Spleen (tissue), 11 donors: ENCODE measurements around the gene PI16. TPM values are rescaled to one million over a fixed set of nuclear protein-coding genes. Genes with fewer than 3 reads are reported as not detected.

Source experiments
- DNase-seq: peaks from one replicate; pipeline ENCODE4 v3.0.0-alpha.2; 2020
- H3K27ac ChIP-seq, 8 donors: fragments of 200-600 bp; sonication (generic) in 7 of 8; 1 replicate in 4 of 8; 2 replicates in 4 of 8; pipeline versions ENCODE4 v1.5.0 to v1.8.0; 2016 to 2021; ENCODE audit warnings: inconsistent platforms in 4 of 8, mild to moderate bottlenecking in 4 of 8, moderate library complexity in 1 of 8
- H3K27me3 ChIP-seq, 7 donors: fragments of 200-600 bp; sonication (generic) in 6 of 7; replicated peaks in 1 of 7; 1 replicate in 4 of 7; 2 replicates in 3 of 7; pipeline versions ENCODE4 v1.5.0 to v1.8.0; 2016 to 2021; ENCODE audit warnings: inconsistent platforms in 3 of 7, mild to moderate bottlenecking in 1 of 7
- H3K36me3 ChIP-seq, 6 donors: fragments of 200-600 bp; sonication (generic) in 5 of 6; 1 replicate in 4 of 6; 2 replicates in 2 of 6; pipeline versions ENCODE4 v1.5.0 to v1.8.0; 2016 to 2021; ENCODE audit warnings: inconsistent platforms in 2 of 6
- H3K4me1 ChIP-seq, 6 donors: fragments of 200-600 bp; sonication (generic) in 5 of 6; 1 replicate in 3 of 6; 2 replicates in 3 of 6; pipeline versions ENCODE4 v1.5.0 to v1.8.0; 2016 to 2021; ENCODE audit warnings: inconsistent platforms in 3 of 6
- H3K4me3 ChIP-seq, 8 donors: fragments of 200-600 bp; sonication (generic) in 7 of 8; 1 replicate in 4 of 8; 2 replicates in 4 of 8; pipeline versions ENCODE4 v1.5.0 to v1.8.0; 2016 to 2021; ENCODE audit warnings: inconsistent platforms in 4 of 8, mild to moderate bottlenecking in 4 of 8, moderate library complexity in 2 of 8
- H3K9me3 ChIP-seq, 8 donors: fragments of 200-600 bp; sonication (generic) in 7 of 8; 1 replicate in 4 of 8; 2 replicates in 4 of 8; pipeline versions ENCODE4 v1.5.0 to v1.8.0; 2016 to 2021; ENCODE audit warnings: inconsistent platforms in 4 of 8
- POLR2A ChIP-seq, 3 donors: fragments of 450-650 bp; IDR thresholded peaks; one replicate each; pipeline ENCODE4 v1.5.1; 2017; ENCODE audit warnings: antibody characterized with exemption in 3 of 3, mild to moderate bottlenecking in 1 of 3
- POLR2AphosphoS5 ChIP-seq, 3 donors: sonication (generic); formaldehyde crosslinking; IDR thresholded peaks; one replicate each; pipeline ENCODE4 v1.5.1; 2017; ENCODE audit warnings: antibody characterized with exemption in 3 of 3
- WGBS, 5 donors: extraction: QIAGEN DNeasy Blood & Tissue Kit in 3 of 5; methylation state at CpG; one replicate each; pipeline versions ENCODE4 v1.1.5 to v1.1.7; 2013 to 2018; 5-methylcytosine and 5-hydroxymethylcytosine counted together
- intact Hi-C: fragments of 100-400 bp; cut with DNase I; formaldehyde crosslinking; loops from one replicate; pipeline ENCODE4 v1.15.0; 2023; ENCODE audit warnings: low total_unique reads
- polyA plus RNA-seq, 3 donors: library from polyadenylated mRNA; stranded (reverse); fragments of 200-250 nt; gene quantifications; one replicate each; pipeline ENCODE4 v1.2.1, GENCODE V29; 2013
- total RNA-seq, 7 donors: library from RNA; depleted of rRNA in 3 of 7; stranded (reverse); fragments of >200 nt in 3 of 7; fragmentation: NEBNext Ultra II Directional in 4 of 7; extraction: Animal tissue kit (Norgen Biotek cat#: 25700) in 4 of 7; gene quantifications; one replicate each; pipeline versions ENCODE4 v1.1.0 to v1.2.1, GENCODE V29; 2016 to 2021
- TF ChIP-seq, protein P1 (sequence below), 11 experiments: fragments of 200-600 bp in 7 of 11; fragments of 450-650 bp in 4 of 11; sonication (generic) in 4 of 11; IDR thresholded peaks in 8 of 11; conservative IDR thresholded peaks in 3 of 11; 1 replicate in 7 of 11; 2 replicates in 4 of 11; pipeline versions ENCODE4 v1.4.0 to v1.8.0; 2016 to 2021; ENCODE audit warnings: antibody characterized with exemption in 11 of 11, inconsistent platforms in 4 of 11, mild to moderate bottlenecking in 1 of 11
- donor health status: healthy with polysubstance abuse.
- donor health status: DM: no; HTN: no; CAD: no; lungs with moderate emphysema.
- donor health status: DM: no; HTN: no; CAD: no.
- donor health status: Bipolar disorder and iron deficiency.
- donor health status: healthy.
- donor health status: DM: no; HTN: no; CAD: no.
- donor health status: DM: yes; HTN: yes; CAD: no.

Gene PI16
- total and polyA plus RNA-seq, 10 donors, result 0.94 to 7.3 (median 1.6) TPM; not detected in 1

DNA sequence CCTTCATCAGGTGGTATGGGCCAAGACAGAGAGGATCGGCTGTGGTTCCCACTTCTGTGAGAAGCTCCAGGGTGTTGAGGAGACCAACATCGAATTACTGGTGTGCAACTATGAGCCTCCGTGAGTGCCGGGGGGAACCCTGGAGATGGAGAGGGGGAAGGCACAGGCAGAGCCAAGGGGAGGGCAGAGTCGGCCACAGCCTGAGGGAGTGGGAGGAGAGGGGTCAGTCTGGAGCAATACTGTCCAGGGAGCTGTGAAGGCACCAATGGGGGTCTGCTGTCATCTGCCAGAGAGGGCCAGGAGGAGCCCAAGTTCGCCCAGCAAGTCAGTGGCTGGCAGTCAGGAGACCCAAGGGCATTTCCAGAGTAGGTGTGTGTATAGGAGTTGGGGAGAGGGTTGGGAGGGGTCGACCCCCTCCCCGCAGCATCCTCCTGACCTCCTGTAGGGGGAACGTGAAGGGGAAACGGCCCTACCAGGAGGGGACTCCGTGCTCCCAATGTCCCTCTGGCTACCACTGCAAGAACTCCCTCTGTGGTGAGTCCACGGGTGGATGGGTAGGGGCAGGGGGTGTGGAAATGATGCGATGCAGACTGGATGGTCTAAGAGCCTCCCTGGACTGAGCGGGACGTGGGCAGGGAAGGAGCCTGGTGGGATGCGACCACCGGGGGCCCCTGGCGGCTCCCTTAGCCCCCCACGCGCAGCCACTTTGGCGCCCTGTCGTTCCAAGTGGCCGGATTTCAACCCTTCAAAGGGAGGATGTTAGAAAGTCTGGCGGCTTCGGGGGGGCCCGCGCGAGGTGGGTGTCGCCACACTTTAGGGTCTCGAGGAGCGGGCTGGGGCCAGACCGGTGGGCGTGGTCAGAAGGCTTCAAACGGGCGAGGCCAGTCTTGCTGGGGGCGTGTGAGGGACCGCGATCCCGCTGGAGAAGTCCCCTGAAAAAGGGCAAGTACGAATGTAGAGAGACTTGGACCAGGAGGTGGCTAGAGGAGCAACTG, 7.2 kb downstream of the PI16 start:
- TF ChIP-seq, protein P1, sequence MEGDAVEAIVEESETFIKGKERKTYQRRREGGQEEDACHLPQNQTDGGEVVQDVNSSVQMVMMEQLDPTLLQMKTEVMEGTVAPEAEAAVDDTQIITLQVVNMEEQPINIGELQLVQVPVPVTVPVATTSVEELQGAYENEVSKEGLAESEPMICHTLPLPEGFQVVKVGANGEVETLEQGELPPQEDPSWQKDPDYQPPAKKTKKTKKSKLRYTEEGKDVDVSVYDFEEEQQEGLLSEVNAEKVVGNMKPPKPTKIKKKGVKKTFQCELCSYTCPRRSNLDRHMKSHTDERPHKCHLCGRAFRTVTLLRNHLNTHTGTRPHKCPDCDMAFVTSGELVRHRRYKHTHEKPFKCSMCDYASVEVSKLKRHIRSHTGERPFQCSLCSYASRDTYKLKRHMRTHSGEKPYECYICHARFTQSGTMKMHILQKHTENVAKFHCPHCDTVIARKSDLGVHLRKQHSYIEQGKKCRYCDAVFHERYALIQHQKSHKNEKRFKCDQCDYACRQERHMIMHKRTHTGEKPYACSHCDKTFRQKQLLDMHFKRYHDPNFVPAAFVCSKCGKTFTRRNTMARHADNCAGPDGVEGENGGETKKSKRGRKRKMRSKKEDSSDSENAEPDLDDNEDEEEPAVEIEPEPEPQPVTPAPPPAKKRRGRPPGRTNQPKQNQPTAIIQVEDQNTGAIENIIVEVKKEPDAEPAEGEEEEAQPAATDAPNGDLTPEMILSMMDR (IDR thresholded peaks at IDR 0.05 in 8 of 11, conservative IDR thresholded peaks at IDR 0.05 in 3 of 11), result no peak
- no peak for TF ChIP-seq POLR2A (IDR thresholded peaks at IDR 0.05)
- no peak for TF ChIP-seq POLR2AphosphoS5 (IDR thresholded peaks at IDR 0.05)
- Histone ChIP-seq H3K9me3 (no peaks in the 10 kb centered on the region), H3K27me3 (peaks cover 0 to 11% (median 0%) of the 10 kb centered on the region in 7 donors), H3K27ac (no peak overlapping the region), H3K4me1 (peaks cover 0 to 34% (median 25%) of the 10 kb centered on the region in 6 donors), H3K36me3 (peaks cover 0 to 6% (median 2%) of the 10 kb centered on the region in 6 donors), H3K4me3 (no peak overlapping the region)
- WGBS, 5 donors, result 47 to 62% (median 52%) methylated on average over 36 to 40 of the region's 40 CpGs
- intact Hi-C loops, result loop anchor here (10.0 kb wide), 1 partner anchor 57 kb away; no protein-coding TSS in a partner anchor
- peak; percentile 66 for DNase-seq

DNA sequence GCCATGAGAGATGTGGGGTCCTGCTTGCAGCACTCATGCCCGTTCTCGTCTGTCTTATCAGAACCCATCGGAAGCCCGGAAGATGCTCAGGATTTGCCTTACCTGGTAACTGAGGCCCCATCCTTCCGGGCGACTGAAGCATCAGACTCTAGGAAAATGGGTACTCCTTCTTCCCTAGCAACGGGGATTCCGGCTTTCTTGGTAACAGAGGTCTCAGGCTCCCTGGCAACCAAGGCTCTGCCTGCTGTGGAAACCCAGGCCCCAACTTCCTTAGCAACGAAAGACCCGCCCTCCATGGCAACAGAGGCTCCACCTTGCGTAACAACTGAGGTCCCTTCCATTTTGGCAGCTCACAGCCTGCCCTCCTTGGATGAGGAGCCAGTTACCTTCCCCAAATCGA, 8.3 kb downstream of the PI16 start:
- Histone ChIP-seq H3K27me3 (peaks cover 0 to 11% (median 0%) of the 10 kb centered on the region in 7 donors), H3K4me3 (peak overlapping the region in 1 of 8 donors; percentile 3), H3K27ac (peak overlapping the region in 4 of 8 donors; percentile 2 to 58 (median 30)), H3K36me3 (peaks cover 0 to 18% (median 13%) of the 10 kb centered on the region in 6 donors), H3K4me1 (peaks cover 0 to 34% (median 25%) of the 10 kb centered on the region in 6 donors), H3K9me3 (no peaks in the 10 kb centered on the region)
- DNase-seq, result peak; percentile 90
- WGBS, 5 donors, result 15 to 28% (median 27%) methylated on average over 11 to 12 of the region's 12 CpGs
- intact Hi-C loops, result loop anchor here (10.0 kb wide), 1 partner anchor 58 kb away; no protein-coding TSS in a partner anchor
- TF ChIP-seq POLR2A (IDR thresholded peaks at IDR 0.05) (no peak), POLR2AphosphoS5 (IDR thresholded peaks at IDR 0.05) (no peak)
- TF ChIP-seq, protein P1 (IDR thresholded peaks at IDR 0.05 in 8 of 11, conservative IDR thresholded peaks at IDR 0.05 in 3 of 11), result no peak

DNA sequence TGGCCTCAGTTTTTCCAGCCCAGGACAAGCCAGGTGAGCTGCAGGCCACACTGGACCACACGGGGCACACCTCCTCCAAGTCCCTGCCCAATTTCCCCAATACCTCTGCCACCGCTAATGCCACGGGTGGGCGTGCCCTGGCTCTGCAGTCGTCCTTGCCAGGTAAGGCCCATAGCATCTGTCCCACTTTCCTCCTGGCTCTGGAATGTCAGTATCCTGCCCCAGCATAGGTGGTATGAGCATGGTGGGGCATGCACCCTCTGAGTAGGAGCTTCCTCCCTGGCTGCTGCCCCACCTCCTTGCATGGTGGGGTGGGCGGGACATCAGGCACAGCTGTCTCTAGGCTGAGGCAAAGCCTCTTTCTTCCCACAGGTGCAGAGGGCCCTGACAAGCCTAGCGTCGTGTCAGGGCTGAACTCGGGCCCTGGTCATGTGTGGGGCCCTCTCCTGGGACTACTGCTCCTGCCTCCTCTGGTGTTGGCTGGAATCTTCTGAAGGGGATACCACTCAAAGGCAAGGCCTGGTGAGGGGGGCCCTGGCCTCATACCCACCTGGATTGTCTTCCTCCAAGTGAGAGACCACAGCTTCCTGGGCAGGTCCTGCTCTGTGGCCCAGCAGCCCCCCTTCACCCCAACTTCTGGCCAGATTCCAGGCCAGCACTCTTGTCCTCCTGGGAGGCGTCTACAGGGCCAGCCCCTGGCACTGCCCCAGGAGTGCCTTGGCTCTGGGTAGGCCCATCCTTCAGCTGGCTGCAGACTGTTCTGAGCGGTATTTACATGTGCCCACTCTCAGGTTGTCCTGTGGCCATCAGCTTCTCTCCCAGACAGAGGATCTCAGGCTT, 9.1 kb downstream of the PI16 start:
- peak in 1 of 3 donors; percentile 49 for TF ChIP-seq POLR2AphosphoS5 (IDR thresholded peaks at IDR 0.05)
- TF ChIP-seq, protein P1 (IDR thresholded peaks at IDR 0.05 in 8 of 11, conservative IDR thresholded peaks at IDR 0.05 in 3 of 11), result no peak
- peak overlapping the region in 4 of 8 donors; percentile 2 to 58 (median 30) for H3K27ac ChIP-seq

More for the DNA sequence above, 9.1 kb downstream of the PI16 start:
- DNase-seq, result peak; percentile 84
- intact Hi-C loops, result loop anchor here (10.0 kb wide), 1 partner anchor 59 kb away; no protein-coding TSS in a partner anchor
- H3K9me3 ChIP-seq, result no peaks in the 10 kb centered on the region
- peaks cover 0 to 34% (median 25%) of the 10 kb centered on the region in 6 donors for H3K4me1 ChIP-seq
- H3K4me3 ChIP-seq, result peak overlapping the region in 1 of 8 donors; percentile 3
- peaks cover 0 to 26% (median 21%) of the 10 kb centered on the region in 6 donors for H3K36me3 ChIP-seq
- WGBS, 5 donors, result 55 to 64% (median 62%) methylated on average over 8 to 11 of the region's 11 CpGs
- peaks cover 0 to 11% (median 0%) of the 10 kb centered on the region in 7 donors for H3K27me3 ChIP-seq
